Measurements from ENCODE around the gene SLC12A7.
"Not testable (repeated sequence)": the region's sequence is repeated elsewhere in the genome, so short reads cannot be mapped to it uniquely, and the experiment has no call there.

The SLC12A7 gene

DNA sequence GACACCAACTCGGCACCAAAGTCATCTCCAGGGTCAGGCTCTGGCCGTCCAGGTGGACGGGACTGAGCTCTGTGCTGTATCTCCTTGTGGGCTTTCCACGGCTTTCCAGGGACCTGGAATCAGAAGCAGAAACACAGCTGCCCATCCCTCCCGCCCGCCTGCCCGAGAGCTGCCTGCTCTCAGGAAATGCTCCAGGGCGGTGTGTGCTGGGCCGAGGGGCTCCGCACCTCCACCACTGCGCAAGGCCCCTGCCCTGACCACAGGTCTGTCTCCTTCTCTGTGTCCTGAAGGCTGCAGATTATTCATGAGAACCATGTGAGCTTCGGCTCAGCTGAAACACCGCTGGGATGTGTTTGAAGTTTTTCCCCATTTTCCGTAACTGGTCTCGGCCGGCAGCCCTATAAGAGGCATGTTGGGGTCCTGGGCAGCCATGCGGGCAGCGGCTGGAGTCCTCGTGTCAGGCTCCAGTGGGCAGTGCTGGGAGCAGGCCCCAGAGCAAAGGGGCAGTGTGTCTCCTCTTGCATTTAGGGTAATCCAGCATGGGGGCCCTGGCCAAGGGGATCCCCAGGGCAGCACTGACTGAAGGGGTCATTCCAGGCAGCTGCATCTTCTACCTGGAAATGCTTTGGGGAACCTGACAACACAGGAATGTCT lies 80.4 kb downstream of the SLC12A7 start:
- DNase-seq = no peak

DNA sequence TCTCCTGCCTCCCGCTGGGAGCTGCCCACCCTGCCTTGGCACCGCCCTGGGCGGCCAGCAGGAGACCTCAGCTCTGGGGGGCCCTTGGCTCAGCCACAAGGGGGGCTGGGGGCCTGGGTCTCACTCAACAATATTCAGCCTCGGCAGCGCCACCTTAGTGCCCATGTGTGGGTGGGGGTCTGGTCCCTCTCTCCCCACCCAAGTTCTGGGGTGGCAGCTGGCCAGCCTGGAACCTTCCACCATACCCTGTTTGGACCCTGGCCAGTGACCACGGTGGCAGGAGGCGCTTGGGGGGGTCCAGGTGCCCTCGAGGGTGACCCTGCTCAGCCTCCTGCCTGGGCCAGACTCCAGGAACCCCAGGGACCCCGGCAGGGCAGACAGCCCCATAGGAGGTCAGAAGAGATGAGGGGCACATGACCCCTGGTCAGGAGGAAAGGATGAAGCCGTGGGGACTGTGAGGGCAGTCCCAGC lies 81.0 kb downstream of the SLC12A7 start:
- no peak for DNase-seq

DNA sequence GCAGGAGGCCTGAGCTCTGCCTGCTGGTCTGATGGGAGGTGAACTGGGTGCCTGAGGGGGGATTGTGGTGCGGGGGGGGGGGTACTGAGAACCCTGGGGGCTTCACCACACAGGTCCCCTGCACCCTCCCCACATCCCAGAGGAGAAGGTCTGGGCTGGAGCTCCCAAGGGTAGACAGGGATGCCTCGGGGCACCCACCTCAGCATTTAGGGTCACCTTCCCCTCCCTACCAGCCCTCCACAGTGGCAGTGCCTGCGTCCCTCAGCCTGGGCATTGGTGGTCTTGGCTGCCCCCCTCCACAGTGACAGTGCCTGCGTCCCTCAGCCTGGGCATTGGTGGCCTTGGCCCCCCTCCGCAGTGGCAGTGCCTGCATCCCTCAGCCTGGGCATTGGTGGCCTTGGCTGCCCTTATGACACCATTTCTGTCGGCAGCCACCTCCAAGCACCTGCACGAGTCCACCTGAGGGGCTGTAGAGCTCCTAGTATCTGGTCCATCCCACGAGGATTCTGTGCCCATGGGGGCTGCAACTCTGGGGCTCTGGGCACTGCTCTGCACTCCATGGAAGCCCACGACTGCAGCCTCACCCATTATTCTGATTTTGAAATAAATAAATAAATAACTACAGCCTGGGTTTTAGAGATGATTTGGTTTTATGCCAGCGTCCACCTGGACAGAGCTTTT lies 81.8 kb downstream of the SLC12A7 start:
- DNase-seq = no peak

DNA sequence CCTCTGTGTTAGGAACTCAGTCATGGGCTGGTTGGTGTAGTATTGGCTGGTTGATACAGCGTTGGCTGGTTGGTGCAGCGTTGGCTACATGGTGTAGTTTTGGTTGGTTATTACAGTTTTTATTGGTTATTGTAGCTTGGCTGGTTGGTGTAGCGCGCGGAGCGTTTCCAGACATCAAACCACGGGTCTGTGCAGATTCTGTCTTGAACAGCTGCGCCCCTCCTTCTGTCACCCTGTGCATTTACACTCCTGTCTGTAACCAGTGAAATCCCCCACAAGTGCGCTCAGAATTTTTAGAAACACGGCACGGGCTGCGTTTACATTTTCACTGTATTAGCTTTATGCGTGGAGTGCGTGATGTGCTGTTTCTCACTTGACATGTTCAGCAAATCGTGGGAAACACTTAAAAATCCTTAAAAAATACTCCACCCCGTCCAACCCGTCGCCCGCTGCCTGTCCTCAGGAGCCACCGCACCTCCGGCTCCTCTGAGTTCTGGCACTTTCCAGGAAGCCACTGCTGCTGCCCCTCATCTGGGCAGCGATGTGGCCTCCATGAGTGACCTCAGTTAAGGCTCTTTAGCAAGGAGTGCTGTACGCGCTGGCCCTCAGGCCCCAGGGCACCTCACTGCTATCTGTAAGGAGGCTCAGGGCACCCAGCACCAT lies 82.5 kb downstream of the SLC12A7 start:
- DNase-seq = no peak

DNA sequence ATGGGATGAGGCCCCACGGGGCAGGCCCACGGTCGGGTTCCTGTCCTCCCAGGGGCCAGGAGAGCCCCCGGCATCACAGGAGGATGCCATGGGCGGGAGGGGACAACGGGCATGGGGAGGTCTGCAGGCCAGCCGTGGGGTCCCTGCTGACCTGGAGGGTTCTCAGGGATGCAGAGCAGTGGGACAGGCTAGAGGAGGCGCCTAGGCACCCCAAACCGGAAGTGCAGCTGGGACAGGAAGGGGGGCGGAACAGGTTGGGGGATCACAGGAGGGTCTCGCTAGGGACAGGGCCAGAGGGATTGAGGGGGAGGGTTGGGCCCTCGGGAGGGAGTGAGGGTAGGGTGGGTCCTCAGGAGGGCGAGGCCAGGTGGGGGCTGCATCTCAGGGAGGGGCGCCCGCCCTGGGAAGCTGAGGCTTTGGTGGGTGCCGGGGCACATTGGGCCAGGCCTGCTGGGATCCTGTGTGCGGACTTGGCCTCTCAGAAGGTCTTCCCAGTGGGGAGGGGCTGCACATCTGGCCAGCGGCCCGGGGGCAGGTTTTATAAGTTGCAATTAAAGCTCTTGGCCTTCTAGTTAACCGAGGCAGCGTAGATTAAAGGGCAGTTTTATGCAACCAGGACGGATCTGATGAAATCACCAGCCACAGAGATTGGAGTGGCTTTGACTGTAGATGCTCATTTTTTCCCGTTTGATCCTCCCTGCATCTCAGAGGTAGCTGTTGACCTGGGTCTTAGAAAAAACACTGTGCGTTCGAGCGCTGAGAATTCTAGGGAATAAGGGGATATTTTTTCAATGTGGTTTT lies 83.2 kb downstream of the SLC12A7 start:
- no peak for DNase-seq

DNA sequence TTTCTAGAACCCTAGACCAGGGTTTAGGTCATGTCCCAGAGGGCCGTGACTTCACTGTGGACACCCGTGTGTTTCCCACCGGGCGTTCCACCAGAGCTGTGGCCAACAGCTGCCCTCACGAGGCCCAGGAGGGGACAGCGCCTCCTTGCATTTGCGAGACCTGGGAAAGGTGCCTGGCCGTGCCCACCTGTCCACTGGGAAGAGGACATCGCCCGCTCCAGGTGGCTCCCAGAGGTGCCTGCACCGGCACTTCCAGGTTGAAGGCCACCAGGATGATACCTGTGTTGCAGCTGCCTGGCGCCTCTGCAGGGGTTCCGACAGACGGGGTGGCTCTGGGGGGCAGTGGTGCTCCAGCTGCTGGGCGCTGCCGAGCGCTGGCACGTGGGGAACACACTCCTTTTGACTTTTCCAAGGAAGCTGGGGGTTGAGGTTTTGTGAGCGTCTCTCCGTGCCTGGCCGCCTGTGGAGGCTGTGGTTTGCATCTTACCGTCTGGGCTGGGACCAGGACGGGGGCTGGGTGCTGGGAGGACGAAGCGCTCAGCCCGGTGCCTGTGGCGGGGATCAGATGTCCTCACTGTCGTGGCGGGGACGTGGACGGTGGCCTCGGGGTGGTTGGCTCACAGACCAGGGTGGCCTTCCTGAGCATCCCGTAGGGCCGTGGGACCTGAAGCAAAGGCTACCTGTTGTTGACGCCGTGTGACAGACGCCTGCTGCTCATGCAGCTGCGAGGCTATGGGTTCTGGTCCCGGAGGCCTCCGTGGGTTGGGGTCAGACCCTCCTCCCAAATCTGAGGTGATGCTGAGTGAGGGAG lies 84.0 kb downstream of the SLC12A7 start:
- no peak for DNase-seq

DNA sequence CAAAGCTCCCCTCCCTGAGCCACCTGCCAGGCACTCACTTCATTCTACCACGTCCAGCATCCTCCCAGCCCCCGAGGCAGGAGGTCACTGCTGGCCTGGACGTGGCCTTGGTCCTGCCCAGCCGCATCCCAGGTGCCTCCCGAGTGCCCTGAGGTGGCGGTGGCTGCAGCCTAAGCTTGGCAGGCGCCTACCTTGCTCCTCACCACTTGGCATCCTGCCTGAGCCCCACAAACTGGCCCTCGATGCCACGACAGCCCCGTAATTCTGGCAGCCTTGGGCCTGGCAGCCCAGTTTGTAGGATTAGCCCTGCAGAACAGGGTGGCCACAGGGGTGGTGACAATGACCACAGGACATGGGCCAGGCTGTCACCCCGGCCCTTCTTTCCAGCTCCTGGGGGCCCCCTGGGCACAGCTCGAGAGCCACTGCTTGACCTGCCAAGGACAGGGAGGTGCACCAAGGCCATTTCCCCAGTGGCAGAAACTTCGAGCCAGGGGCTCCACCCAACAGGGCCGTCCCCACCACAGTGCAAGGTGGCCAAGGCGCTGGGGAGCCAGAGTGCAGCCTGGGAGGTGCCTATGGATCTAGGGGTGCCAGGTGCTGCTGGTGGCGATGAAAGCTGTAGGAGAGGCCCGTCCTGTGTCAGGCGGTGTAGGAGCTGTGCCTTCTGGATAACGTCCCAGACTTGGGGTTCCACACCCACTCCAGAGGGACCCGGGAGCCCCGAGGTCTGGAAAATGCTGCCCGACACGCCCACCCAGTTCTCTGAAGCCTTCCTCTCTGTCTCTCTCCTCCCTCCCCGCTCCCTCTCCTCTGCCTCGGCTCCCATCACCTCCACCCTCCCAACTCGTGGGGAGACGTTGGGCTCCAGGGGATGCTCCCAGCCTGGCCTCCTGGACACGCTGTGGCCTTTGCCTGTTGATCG lies 84.9 kb downstream of the SLC12A7 start:
- DNase-seq = no peak

DNA sequence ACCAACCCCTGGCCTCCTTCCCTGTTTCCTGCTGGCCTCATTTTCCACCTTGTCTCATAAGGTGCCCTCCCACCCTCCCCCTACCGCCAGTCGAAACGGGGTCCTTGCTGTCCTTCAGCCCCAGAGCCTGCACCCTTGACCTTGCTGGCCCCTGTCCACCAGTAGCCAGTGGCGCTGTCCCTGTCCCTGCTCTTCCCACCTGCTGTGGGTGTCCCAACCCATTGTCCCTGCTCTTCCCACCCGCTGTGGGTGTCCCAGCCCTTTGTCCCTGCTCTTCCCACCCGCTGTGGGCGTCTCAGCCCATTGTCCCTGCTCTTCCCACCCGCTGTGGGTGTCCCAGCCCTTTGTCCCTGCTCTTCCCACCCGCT lies 89.9 kb downstream of the SLC12A7 start:
- DNase-seq = not testable (repeated sequence)

DNA sequence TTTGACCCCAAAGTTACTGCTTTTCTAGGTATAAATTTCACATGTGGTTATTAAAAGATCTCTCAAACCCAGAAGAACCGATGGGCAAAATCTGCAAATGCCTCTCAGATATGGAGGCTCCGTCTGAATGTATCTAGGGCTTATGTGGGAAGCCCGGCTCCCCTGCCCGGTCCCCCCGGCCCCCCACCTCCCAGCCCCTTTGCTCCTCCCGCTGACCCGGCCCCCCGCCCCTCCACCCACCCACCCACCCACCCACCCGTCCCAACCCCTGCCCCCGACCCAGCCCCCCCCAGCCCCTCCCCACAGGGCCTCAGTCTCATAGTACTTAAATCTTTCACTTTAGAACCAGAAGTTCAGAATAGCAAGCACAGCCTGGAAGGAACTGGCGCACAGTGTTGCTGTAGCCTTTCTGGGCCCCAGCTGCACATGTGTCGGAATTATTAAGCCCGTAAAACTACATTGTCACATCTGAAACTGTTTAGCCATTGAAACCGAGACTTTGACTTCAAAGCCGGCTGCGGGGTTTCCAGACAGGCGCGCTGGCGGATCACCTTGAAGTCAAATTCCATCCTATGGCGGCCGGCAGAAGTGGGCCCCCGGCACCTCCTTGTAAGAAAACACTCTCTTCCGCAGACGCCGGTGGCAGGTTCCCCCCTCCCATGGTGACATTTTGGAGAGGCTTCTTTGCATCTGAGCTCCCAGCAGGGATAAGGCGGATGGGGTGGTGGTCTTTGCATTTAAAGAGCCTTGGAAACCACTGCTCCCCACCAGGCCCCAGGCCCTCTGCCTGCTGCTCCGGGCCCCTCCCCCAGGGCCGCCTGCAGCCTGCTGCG lies 90.5 kb downstream of the SLC12A7 start:
- DNase-seq = no peak

DNA sequence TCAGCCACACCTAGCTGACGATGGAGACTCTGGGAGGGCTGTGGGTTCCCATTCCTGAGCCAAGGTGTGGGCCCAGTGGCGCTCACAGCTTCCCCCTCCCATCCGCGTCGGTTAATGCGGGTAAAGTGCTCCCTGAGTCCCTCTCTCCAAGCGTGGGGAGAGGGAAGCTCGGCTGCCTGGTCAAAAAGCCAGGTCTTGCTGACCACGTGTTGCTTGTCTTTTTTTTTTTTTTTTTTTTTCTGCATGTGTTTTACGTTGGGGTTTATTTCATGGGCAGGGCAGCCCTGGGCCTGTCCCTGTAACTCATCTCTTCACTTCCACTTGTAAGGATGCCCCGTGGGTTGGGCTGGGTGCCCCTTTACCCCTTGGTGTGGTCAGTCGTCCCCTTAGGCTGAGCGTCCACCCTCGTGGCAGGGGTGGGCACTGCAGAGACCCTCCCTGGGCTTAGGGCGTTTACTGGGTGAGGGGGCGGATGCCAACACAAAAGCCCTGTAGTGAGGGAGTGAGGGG lies 91.4 kb downstream of the SLC12A7 start:
- DNase-seq = no peak

DNA sequence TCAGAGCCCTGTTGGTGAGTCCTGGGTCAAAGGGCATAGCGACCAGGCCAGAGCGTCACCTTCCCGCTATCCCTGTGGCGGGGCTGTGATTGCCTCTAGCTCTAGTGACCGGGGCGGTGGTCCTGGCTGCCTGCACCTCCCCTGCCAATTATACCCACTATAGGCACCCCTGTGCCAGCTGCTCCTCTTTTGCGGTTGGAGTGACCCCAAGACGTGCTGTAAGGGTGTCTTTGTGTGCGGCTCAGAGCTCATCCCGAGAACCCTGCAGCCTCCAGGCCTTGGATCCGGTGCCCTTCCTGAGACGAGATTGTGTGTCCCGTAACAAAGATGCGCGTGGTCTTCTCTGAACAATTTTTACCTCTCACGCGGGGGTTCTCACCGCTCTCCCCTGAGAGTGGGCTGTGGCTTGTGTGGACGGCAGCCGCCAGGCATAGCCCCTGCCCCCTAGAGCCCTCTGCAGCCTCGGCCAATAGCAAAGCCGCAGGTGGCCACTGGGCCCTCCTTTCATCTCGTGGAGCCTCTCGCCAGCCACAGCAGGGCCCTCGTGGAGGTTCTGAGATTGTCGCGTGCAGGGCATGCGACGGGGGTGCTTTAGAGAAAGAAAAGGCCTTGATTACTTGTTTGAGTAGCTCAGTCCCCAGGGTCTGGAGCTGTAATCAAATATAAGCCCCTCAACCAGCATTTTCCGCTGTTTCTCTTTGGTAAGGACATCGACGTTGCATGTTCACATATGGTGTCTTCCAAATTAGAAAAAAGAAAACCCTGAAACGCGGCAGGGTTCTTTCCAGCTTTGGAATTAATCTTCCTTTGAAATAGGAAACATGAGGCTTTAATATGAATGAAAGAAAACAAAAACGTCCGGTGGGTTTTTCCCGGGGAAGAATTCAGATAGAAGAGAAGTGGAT lies 92.6 kb downstream of the SLC12A7 start:
- DNase-seq = no peak

DNA sequence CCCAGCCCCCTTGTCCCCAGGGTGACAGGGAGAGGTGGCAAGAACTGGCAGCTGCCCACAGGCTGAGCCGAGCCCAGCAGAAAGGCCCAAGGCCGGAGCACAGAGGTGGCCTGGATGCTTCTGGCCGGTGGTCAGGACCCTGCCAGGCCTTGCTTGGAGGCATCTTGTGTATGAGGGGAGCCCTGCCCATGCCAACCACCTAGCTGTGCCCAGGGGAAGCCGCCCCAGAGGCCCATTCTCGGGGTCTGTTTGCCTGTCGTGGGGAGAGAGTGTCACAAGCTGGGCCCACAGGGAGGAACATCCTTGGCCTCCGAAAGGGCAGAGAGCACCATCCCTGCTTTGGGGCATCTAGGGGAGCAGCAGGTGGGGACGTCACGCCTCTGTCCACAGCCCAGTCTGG lies 93.3 kb downstream of the SLC12A7 start:
- no peak for DNase-seq

DNA sequence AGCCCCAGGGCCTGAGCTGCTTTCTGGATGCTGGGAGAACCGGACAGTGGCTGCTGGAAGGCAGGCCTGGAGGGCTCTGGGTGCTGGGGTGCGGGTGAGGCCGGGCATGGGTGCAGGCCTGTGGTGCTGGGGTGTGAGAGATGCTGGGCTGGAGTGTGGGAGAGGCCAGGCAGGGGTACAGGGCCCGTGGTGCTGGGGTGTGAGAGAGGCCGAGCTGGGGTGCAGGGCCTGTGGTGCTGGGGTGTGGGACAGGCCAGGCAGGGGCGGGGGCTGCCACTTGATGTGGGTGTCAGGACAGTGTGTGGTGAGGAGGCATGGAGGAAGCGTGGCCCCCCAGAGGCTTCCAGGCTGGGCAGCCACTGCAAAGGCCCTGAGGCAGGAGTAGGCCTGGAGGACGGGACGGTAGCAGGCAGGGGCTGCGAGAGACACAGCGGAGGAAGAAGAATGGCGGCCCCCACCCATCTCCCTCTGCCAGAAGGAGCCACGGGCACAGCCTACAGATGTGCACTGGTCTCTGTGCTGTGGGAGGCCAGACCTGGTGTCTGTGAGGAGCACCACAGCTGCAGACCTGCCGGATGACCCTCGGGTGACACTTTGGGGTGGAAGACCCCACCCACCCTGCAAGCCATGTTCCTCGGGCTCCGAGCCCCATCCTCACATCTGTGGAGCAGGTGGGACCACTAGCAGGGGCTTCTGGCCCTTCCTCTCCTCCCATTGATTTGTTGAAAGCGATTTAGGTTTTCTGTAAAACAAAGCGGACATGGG lies 94.0 kb downstream of the SLC12A7 start:
- no peak for DNase-seq

DNA sequence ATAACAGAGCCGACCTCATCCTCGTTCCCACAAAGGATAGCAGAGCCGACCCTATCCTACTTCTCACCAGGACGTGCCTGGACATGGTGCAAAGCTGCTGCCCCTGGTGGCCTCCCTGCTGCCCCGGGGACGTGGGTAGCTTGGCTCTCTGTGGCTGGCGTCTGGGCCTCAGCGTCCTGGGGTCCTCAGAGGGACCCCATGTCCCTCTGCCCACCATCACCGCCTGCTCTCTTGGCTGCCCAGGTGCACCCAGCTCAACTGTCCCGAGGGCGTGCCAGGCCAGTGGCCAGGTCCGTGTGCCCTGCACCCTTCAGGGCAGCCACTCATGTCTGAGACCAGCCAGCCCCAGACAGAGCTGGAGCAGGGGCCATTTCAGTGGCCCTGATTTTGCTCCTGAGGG lies 94.8 kb downstream of the SLC12A7 start:
- no peak for DNase-seq

DNA sequence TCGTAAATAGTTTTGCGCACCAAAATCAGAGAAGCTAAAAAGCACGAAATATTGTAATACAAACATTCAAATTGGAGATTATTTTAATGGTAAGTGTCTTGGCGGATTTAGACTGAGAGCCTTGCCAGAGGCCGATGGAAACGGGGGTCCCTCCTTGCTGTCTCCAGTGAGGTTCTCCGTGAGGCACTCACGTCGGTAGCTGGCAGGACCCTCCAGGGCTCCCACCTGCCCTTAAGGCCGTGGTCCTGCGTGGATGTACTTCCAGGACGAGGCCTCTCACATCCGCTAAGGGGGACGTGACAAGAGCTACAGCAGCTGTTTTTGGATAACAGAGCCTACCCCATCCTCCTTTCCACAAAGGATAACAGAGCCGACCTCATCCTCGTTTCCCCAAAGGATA lies 95.4 kb downstream of the SLC12A7 start:
- DNase-seq = no peak

DNA sequence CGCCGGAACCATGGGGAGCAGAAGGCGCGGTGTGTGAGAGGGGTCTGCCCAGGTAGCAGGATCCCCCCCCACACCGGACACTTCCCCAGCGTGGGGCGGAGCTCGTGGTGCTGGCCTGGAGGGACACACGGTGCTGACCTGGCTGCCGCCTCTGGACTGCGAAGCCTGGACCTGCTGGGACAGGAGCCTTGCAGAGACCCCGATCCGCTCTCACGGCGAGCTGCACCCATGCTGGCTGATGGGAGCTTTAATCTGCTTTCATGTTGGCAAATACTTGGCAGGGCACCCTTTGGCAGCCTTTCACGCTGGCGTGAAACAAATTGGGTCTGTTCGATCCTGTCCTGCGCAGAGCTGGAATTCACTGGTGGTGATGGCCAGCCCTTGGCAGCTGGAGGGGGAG lies 95.8 kb downstream of the SLC12A7 start:
- DNase-seq = no peak

DNA sequence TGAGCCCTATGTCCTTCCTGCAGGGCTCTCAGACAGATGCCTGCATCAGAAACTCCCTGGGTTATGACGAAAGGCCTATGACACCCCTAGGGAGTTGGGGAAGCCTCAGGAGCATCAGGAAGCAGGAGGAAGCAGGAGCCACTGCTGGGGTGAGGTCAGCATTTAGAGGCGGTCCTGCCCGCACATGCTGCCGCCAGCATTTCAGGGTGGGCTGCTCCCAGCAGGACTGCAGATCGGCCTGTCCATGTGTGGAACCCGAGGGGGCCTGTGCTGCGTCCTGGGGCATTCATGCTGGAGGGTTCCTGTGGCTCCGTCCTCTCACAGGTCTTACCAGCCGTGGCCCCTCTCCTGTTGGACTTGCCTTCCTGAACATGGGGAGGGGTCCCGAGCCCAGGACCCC lies 96.4 kb downstream of the SLC12A7 start:
- no peak for DNase-seq

DNA sequence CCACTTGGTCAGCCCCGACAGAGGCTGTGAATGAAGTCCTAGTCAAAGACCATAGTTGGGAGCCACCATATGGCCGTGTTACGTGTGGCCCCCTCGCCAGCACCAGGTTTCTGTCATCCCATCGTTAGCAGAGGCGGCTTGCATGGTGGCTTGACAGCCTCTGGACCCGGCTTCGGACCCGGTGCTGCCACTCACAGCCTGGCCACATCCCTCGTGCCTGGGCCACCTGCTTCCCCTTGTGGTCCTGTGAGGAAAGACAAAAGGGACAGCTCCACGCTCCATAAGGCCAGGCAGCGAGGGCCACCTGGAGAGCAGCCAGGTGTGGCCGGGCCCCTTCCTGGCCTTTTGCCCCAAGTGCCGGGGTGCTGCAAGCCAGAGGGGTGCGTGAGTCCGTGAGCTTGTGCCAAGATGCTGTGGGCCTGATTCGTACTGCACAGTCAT lies 97.1 kb downstream of the SLC12A7 start:
- no peak for DNase-seq

All from NCI-H2081 (cell line).